RPMI7951 (cell line): Measurements from ENCODE around the gene RTKN2. TPM values are rescaled to one million over a fixed set of nuclear protein-coding genes. Genes with fewer than 3 reads are reported as not detected.

Source experiments
- DNase-seq: peaks from one replicate; pipeline ENCODE4 v3.0.0-alpha.2; 2012; ENCODE audit warnings: low read depth
- total RNA-seq: library from RNA; depleted of rRNA; stranded (reverse); fragments of >200 nt; shearing (Covaris generic); gene quantifications from 2 replicates; pipeline ENCODE4 v1.2.3, GENCODE V29; 2014; rRNA removed

RTKN2 gene
- total RNA-seq, 1 experiment from 2014 or later = 11.4 TPM

GRCh38 chr10:62175251-62175650, 93.4 kb downstream of the RTKN2 start:
- DNase-seq = no peak

DNA sequence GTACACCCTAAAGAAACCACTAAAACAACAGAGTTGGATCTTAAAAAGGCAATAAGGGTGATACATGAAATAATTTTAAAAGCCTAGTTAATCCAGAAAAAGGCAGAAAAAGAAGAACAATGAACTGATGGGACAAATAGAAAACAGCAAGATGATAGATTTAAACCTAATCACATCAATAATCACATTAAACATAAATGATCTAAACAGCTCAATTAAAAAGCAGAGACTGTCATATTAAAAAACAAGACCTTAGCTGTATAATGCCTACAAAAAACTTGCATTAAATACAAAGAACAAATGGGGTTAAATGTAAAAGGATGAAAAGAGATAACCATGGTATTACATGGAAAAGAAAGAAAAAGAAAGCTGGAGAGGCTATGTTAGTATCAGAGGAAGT, 96.2 kb downstream of the RTKN2 start:
- DNase-seq = no peak

DNA sequence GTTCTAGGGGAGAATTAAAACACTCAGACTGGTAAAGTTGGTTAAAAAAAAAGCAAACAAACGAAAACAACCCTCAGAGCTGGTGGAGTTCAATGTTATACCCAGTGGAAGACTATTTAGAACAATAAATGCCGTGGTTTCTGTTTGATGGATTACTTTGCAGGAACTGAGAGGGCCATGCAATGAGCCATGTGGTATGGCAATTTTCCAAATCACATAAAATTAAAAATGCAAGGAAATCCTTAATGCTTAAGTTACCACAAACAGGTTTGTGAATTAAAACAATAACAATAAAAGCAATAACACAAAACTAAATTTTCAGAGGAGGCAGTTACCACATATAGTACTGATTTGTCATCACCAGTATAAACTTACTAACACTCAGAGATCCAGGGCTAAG, 96.9 kb downstream of the RTKN2 start:
- DNase-seq = peak; percentile 6

- DNase-seq = no peak
Observed at GRCh38 chr10:62170732-62171131, 97.9 kb downstream of the RTKN2 start.

DNA sequence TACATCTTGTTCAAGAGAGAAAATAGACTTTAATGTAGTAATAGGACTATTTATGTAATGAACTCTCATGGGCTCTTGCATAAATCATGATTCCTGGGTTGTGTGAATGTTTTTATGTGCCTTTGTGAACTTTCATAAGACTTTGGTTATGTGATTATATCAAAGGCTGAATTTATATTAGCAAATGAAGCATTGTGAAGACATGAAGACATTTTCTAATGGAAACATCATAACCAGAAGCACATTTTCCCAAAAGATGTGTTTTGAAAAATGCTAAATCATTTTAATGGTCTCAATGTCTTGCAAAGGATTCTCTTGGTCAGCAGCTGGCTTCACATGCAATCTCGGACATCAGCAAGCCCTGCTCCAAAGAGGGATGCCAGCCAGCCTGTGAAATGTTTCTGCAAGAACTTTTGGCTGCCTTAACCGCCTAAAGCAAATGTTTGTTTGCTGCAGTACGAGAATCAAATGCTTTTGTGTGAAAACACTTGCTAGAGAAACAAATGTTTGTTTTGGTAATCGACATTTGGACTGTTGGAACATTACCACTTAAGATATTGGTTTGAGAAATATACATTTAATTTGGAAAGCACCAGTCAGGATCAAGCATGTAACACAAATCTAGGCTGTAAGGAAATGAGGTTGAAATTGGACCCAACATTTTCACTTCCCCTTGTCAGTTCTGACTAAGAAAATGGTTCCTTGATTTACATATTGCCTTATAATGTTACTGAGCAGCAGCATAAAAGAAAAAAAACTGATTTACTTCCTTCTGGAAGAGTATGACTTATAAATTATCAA, 102.1 kb downstream of the RTKN2 start:
- no peak for DNase-seq

GRCh38 chr10:62165803-62166202, 102.8 kb downstream of the RTKN2 start:
- DNase-seq = no peak

DNA sequence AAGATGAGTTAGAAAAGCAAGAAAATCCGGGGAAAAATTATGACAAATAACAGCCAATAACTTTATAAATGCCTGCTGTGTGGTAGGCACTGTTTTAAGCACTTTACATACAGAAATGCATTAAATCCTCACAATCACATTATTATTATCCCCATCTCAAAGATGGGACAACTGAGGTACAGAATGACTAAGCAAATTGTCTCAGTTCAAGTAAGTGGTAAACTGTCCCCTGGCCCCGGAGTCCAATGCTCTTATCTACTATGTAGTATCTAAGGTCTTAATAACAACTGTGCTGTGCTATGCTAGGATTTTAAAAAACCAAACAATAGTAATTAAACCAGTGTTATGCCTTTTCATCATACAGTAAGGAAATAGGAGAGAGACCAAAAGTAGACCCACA, 105.6 kb downstream of the RTKN2 start:
- DNase-seq = no peak

GRCh38 chr10:62162261-62162981, 106.2 kb downstream of the RTKN2 start:
- no peak for DNase-seq

GRCh38 chr10:62159351-62159750, 109.3 kb downstream of the RTKN2 start:
- no peak for DNase-seq

GRCh38 chr10:62157601-62158000, 111.0 kb downstream of the RTKN2 start:
- no peak for DNase-seq

DNA sequence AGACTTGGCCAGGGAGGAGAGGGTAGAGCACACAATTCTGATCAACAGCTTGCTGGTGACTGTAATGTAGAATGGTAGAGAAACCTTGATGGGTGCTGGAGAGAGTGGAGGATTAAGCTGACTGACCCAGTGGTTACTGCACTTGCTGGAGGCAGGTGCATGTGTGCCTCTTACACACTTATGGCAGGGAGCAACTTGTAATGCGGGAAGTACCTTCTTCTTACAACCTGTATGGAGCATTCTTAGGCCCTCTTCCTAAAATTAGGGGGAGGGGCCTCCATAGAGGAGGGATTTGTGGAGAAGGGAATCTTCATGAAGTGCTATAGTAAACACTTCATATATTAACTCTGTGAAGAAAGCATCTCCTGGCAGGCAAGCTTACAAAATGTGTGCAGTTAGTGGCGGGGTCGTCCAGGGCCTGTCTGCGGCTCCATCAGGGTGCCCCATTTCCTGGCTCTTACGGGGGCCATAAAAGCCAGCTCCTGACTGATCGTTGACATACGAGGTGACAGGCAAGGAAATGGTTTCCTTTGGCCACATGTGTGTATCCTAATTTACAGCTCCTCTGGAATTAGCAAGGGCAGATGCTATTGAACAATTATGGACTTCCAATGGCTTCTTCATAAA, 113.5 kb downstream of the RTKN2 start:
- no peak for DNase-seq

- no peak for DNase-seq
Observed at GRCh38 chr10:62154231-62154630, 114.4 kb downstream of the RTKN2 start.

DNA sequence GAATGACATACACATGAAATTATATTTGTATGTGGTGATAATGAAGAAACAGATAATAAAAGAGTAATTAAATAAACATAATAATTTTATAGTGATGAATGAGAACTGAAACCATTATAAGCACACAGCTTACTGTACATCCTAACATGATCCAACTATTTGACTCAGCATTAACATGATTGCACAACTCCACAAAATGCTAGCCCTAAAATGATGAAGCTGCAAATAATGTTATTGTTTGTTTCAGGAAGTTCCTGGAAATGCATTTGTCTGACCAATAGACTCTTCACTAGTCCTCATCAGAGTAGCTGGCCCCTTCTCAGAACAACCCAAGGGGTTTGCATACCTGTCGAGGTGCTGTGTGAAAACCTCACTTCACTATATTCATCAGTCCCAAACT, 115.5 kb downstream of the RTKN2 start:
- no peak for DNase-seq

DNA sequence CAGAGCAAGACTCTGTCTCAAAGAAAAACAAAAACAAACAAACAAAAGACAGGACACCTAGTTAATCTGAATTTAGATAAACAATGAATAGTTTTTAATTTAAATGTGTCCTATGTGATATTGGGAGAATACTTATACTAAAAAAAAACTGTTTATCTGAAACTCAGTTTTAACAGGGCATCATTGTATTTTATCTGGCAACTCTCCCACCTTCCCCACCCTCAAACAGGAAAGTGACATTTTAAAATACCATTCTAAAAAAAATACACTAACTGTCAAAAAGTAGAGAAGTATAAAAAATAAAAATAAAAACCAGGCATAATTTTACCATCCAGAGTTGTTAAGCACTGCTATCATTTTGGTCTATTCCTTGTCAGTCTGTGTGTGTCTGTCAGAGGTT, 119.0 kb downstream of the RTKN2 start:
- DNase-seq = no peak

- no peak for DNase-seq
Observed at GRCh38 chr10:62148155-62148554, 120.5 kb downstream of the RTKN2 start.

DNA sequence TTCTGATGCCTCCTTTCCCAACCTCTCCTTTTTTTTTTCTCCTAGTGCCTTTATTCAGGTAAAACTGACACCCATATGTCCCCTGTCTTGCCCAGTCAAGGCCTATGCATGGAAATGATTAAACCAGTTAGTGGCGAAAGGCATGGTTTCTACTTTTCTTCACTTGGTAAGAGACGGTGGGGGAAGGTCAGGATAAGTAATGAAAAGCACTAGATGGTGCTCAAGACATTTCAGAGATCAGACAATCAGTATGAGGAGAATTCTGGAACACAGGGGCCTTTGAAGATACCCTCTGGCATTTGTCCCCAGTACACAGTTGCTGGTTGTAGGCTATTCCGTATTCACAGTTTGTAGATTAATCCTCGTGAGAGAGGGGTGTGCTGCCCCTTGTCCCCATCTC, 121.2 kb downstream of the RTKN2 start:
- DNase-seq = no peak

DNA sequence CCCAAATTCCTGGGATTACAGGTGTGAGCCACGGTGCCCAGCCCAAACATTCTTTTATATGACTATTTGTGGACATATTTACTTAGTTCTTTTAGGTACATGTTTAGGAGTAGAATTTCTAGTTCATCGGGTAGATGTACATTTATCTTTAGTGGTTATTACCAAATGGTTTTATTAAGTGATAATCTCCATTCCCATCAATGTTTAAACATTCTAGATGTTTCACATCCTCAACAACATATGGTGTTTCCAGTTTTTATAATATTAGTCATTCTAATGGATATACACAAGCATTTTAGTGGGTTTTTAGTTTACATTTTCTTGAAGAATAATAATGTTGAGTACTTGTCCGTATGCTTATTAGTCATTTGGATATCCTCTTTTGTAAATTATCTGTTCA, 131.7 kb downstream of the RTKN2 start:
- no peak for DNase-seq

DNA sequence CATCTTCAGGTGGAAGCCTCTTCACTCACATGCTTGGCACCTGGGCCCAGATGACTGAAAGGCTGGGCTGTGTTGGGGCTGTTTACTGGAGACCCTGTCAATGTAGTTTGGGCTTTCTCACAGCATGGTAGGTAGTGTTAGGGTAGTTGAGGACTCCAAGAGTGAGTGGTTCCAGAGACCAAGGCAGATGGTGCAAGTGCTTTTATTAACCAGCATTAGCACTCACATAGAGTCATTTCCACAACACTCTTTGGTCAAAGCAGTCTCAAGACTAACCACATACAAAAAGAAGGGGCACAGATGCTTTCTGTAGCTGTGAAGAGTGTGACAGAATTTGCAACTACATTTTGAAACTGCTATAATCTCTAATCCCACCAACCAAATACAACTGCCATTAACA, 135.0 kb downstream of the RTKN2 start:
- no peak for DNase-seq

Other genes starting within 250 kb of the RTKN2 start
- gene ZNF365, start 105.5 kb upstream of the RTKN2 start, total RNA-seq = 4.8 and 6.8 TPM in 2 replicates